Kidney (tissue), 14 donors: Measurements from ENCODE around the gene TSPYL2. TPM values are rescaled to one million over a fixed set of nuclear protein-coding genes. Genes with fewer than 3 reads are reported as not detected.

Source experiments
- DNase-seq, 5 donors: peaks; one replicate each; pipeline ENCODE4 v3.0.0-alpha.2; 2013 to 2020
- FAIRE-seq: peaks from 2 replicates; lab custom pipeline; 2012; peaks lifted over from hg19 to GRCh38; lab: Jason Lieb, UNC
- H3K27ac ChIP-seq, 2 donors: one replicate each; pipeline ENCODE4 v1.7.0; 2013; ENCODE audit warnings: low read depth in 2 of 2, low read length in 2 of 2, inconsistent platforms in 1 of 2
- H3K27me3 ChIP-seq: one replicate; pipeline ENCODE4 v1.7.1; 2013; ENCODE audit warnings: low read length, inconsistent platforms; ENCODE audit not compliant: control insufficient read depth, insufficient read depth
- H3K36me3 ChIP-seq, 3 donors: one replicate each; pipeline versions ENCODE4 v1.7.0 to v1.7.1; 2013; ENCODE audit warnings: low read length in 3 of 3, control low read depth in 1 of 3, inconsistent platforms in 1 of 3; ENCODE audit not compliant: insufficient read depth in 3 of 3, control insufficient read depth in 2 of 3
- H3K4me1 ChIP-seq, 3 donors: one replicate each; pipeline versions ENCODE4 v1.7.0 to v1.7.1; 2013; ENCODE audit warnings: low read length in 3 of 3, inconsistent platforms in 1 of 3, low read depth in 1 of 3; ENCODE audit not compliant: control insufficient read depth in 2 of 3, insufficient read depth in 2 of 3
- H3K4me3 ChIP-seq, 3 donors: one replicate each; pipeline versions ENCODE4 v1.7.0 to v1.8.1; 2013; ENCODE audit warnings: low read length in 3 of 3, control low read depth in 1 of 3, inconsistent platforms in 1 of 3
- H3K9ac ChIP-seq, 3 donors: one replicate each; pipeline versions ENCODE4 v1.7.0 to v1.7.1; 2013; ENCODE audit warnings: low read length in 3 of 3, control low read depth in 1 of 3, inconsistent platforms in 1 of 3
- H3K9me3 ChIP-seq, 3 donors: one replicate each; pipeline versions ENCODE4 v1.7.0 to v1.7.1; 2013; ENCODE audit warnings: low read length in 3 of 3, control low read depth in 1 of 3, inconsistent platforms in 1 of 3; ENCODE audit not compliant: control insufficient read depth in 2 of 3, insufficient read depth in 1 of 3
- intact Hi-C: fragments of 100-400 bp; cut with DNase I; formaldehyde crosslinking; loops from one replicate; pipeline ENCODE4 v1.11.1; 2022
- polyA plus RNA-seq: library from polyadenylated mRNA; stranded (reverse); fragments of 350-450 nt; fragmentation: Illumina TruSeq; extraction: RNeasy Lipid Tissue Mini Kit (QIAGEN cat#74804); gene quantifications from one replicate; pipeline ENCODE4 v1.2.3, GENCODE V29; 2014; ENCODE audit warnings: low read depth, low replicate concordance; ENCODE audit not compliant: insufficient read depth
- total RNA-seq: library from RNA; stranded (reverse); fragmentation: NEBNext Ultra II Directional; extraction: Animal tissue kit (Norgen Biotek cat#: 25700); gene quantifications from one replicate; pipeline ENCODE4 v1.2.1, GENCODE V29; 2021
- TF ChIP-seq, protein P1 (sequence below): IDR thresholded peaks from 3 replicates; pipeline ENCODE4 v1.5.1; 2012; ENCODE audit warnings: mild to moderate bottlenecking, moderate library complexity, borderline replicate concordance; ENCODE audit not compliant: insufficient read depth; ENCODE audit errors: extremely low read depth
- donor health status: control.
- donor health status: control.
- donor health status: control.
- donor health status: control.
- donor health status: control.
- donor health status: DM: yes; HTN: yes; CAD: no.
- donor health status: Normal renal cell carcinoma (clear cell type).

Gene TSPYL2
- total and polyA plus RNA-seq, 2 donors from 2014 or later = 8.0 to 36.6 TPM

DNA sequence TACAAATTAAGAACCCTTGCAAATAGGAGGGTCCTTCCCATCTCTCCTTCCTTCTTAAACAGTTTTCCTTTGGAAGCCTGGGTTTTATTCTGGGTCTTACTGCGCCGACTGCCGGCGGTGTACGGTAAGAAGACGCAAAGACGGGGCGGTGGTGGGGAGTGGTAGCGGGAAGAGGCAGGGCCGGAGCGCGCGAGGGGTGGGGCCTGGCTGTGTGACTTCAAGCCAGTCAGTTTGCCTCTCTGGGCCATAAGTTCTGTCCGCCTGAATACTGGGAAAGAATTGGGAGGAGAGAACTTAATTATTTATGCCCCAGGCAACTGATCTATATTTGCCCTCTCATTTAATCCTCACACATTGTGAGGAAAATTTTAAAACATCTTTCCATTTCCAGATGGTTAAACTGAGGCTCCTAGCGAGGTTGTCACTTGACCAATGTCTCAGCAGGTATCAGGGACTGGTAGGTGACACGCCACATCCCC is 11.0 kb downstream of the TSPYL2 start:
- Histone ChIP-seq H3K4me3 (peak overlapping the region; percentile 65 to 82 (median 74)), H3K9me3 (no peaks in the 10 kb centered on the region), H3K36me3 (no peaks in the 10 kb centered on the region), H3K9ac (peak overlapping the region in 2 of 3 donors; percentile 57 to 80), H3K27me3 (peaks cover 4% of the 10 kb centered on the region), H3K27ac (peak overlapping the region; percentile 88 to 90), H3K4me1 (peaks cover 0 to 5% (median 3%) of the 10 kb centered on the region in 3 donors)
- peak; percentile 74 to 92 (median 81) for DNase-seq
- FAIRE-seq = no peak
- intact Hi-C loops = no loop called here
- TF ChIP-seq, protein P1, sequence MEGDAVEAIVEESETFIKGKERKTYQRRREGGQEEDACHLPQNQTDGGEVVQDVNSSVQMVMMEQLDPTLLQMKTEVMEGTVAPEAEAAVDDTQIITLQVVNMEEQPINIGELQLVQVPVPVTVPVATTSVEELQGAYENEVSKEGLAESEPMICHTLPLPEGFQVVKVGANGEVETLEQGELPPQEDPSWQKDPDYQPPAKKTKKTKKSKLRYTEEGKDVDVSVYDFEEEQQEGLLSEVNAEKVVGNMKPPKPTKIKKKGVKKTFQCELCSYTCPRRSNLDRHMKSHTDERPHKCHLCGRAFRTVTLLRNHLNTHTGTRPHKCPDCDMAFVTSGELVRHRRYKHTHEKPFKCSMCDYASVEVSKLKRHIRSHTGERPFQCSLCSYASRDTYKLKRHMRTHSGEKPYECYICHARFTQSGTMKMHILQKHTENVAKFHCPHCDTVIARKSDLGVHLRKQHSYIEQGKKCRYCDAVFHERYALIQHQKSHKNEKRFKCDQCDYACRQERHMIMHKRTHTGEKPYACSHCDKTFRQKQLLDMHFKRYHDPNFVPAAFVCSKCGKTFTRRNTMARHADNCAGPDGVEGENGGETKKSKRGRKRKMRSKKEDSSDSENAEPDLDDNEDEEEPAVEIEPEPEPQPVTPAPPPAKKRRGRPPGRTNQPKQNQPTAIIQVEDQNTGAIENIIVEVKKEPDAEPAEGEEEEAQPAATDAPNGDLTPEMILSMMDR = peak; percentile 63

DNA sequence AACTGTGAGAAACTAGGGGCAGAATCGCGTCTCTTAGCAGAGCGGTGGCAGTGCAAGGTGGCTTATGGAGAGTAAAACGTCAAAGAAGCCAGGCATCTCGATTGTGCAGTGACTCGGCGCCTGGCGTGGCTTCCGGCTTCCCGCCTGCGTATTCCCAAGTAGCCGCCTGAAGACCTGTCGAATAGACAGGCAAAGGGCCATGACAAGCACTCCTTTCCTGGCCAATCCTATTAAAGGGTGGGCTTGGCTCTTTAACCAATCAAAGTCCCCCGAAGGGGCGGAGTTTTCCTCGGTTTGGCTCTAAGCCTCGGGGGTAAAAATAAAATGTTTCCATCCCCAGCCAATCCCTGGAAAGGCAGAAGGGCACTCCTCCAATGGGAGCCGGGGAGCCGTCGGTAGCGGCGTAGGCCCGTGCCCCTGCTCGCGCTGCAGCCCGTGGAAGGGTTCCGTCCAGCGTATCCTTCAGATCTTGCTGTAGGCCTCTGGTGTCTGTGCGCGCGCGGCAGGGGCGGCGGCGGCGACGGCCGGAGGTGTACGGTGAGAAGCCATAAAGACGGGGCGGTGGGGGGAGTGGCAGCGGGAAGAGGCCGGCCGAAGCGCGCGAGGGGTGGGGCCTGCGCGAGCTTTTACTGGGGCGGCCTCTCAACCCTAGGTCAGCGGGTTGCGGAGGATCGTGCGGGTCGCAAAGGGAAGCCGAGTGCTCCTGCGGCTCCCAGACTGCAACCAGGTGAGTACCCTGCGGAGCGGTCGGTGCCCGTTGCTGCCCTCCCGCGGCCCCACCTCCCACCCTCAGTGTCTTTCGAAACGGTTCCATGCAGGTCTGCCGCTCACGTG is 11.8 kb downstream of the TSPYL2 start, which contains the start of gene KANTR:
Gene KANTR (plus strand): TSS at position 395 of the 834 bp plus-strand sequence. CDS start 30,131 bp downstream, outside the sequence.
- FAIRE-seq (peak; percentile 98), DNase-seq (peak; percentile 92 to 98 (median 94))
- Histone ChIP-seq H3K36me3 (no peaks in the 10 kb centered on the region), H3K9ac (peak within 1 kb of the TSS in 2 of 3 donors; percentile 69 to 80), H3K4me1 (peaks cover 0 to 5% (median 3%) of the 10 kb centered on the region in 3 donors), H3K27me3 (peaks cover 4% of the 10 kb centered on the region), H3K4me3 (peak within 1 kb of the TSS; percentile 78 to 87 (median 82)), H3K27ac (peak within 1 kb of the TSS; percentile 88 to 90), H3K9me3 (no peaks in the 10 kb centered on the region)
- intact Hi-C loops = no loop called here
- TF ChIP-seq, protein P1 = no peak

DNA sequence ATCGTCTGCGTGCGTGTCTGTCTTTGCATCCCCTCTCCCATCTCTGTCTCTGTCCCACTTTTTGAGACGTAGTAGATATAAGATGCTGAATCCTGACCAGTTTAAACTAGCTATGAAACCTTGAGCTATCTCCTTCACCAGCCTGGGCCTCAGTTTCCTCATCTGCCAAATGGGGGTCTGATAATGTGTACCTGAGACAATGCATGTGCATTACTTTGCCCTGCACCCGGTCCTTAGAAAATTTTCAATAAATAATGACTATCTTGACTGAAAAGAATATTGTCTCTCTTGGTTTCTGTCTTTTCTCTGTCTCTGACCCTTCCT is 12.4 kb downstream of the TSPYL2 start:
- intact Hi-C loops = no loop called here
- TF ChIP-seq, protein P1 = no peak
- H3K9ac ChIP-seq = peak overlapping the region in 2 of 3 donors; percentile 55 to 69
- H3K4me1 ChIP-seq = peaks cover 0 to 5% (median 3%) of the 10 kb centered on the region in 3 donors
- no peaks in the 10 kb centered on the region for H3K9me3 ChIP-seq
- H3K36me3 ChIP-seq = no peaks in the 10 kb centered on the region
- no peak for DNase-seq
- H3K27me3 ChIP-seq = peaks cover 4% of the 10 kb centered on the region
- H3K27ac ChIP-seq = peak overlapping the region; percentile 76 to 88
- FAIRE-seq = no peak
- peak overlapping the region; percentile 78 to 87 (median 82) for H3K4me3 ChIP-seq
